WTC11 (cell line): ENCODE measurements around the gene CHRNA4. TPM values are rescaled to one million over a fixed set of nuclear protein-coding genes. Genes with fewer than 3 reads are reported as not detected.

ENCODE experiments used
- ATAC-seq: fragments of 200-7000 bp; cut with Tn5 transposase; 2 replicates; pipeline ENCODE4 v1.10.0; 2021; ENCODE audit warnings: mild to moderate bottlenecking, moderate library complexity
- CTCF ChIA-PET: fragments of 300-600 bp; sonication (Branson Sonifier 250); formaldehyde crosslinking; loops from one replicate; lab custom pipeline; 2021; ENCODE audit warnings: antibody characterized with exemption; lab: Charles Lee
- POLR2A ChIA-PET: fragments of 350-600 bp; sonication (Branson Sonifier 250); formaldehyde crosslinking; loops from one replicate; lab custom pipeline; 2021; ENCODE audit warnings: antibody characterized with exemption; lab: Charles Lee
- DNase-seq: peaks from one replicate; pipeline ENCODE4 v3.0.0; 2021; ENCODE audit warnings: low spot score
- H3K27ac Mint-ChIP-seq: 2 replicates; pipeline ENCODE4 v1.8.0; 2021; ENCODE audit warnings: mixed read lengths
- H3K27me3 Mint-ChIP-seq: 2 replicates; pipeline ENCODE4 v1.8.0; 2021; ENCODE audit warnings: low read depth, mild to moderate bottlenecking, moderate library complexity, mixed read lengths
- H3K36me3 Mint-ChIP-seq: 2 replicates; pipeline ENCODE4 v1.8.0; 2021; ENCODE audit warnings: mixed read lengths
- H3K4me1 Mint-ChIP-seq: 2 replicates; pipeline ENCODE4 v1.8.0; 2022; ENCODE audit warnings: mixed read lengths
- H3K4me3 Mint-ChIP-seq: 2 replicates; pipeline ENCODE4 v1.8.0; 2021; ENCODE audit warnings: mild to moderate bottlenecking, moderate library complexity, mixed read lengths
- H3K9me3 Mint-ChIP-seq: 2 replicates; pipeline ENCODE4 v1.8.0; 2021; ENCODE audit warnings: mixed read lengths
- ATF1 ChIP-seq: sonication (generic); formaldehyde crosslinking; IDR thresholded peaks from 2 replicates; pipeline ENCODE4 v1.8.1; 2023; ENCODE audit warnings: mild to moderate bottlenecking, moderate library complexity, missing genetic modification reagents
- ESRRA ChIP-seq: sonication (generic); formaldehyde crosslinking; IDR thresholded peaks from 2 replicates; pipeline ENCODE4 v1.8.1; 2022; ENCODE audit warnings: mild to moderate bottlenecking, missing genetic modification reagents, borderline replicate concordance
- FOXP1 ChIP-seq: sonication (generic); formaldehyde crosslinking; IDR thresholded peaks from 2 replicates; pipeline ENCODE4 v1.8.0; 2022; ENCODE audit warnings: missing genetic modification reagents, mild to moderate bottlenecking, moderate library complexity, borderline replicate concordance
- FOXP4 ChIP-seq: sonication (generic); formaldehyde crosslinking; IDR thresholded peaks from 2 replicates; pipeline ENCODE4 v1.8.0; 2022; ENCODE audit warnings: mild to moderate bottlenecking, missing genetic modification reagents
- IRF1 ChIP-seq: sonication (generic); formaldehyde crosslinking; IDR thresholded peaks from 2 replicates; pipeline ENCODE4 v1.8.0; 2023; ENCODE audit warnings: missing genetic modification reagents
- KAT7 ChIP-seq: sonication (generic); formaldehyde crosslinking; IDR thresholded peaks from 2 replicates; pipeline ENCODE4 v1.8.1; 2023; ENCODE audit warnings: missing genetic modification reagents, mild to moderate bottlenecking, borderline replicate concordance
- MXD4 ChIP-seq: fragments of 250-450 bp; sonication (Bioruptor Pico); IDR thresholded peaks from 2 replicates; pipeline ENCODE4 v1.8.0; 2021; ENCODE audit warnings: mild to moderate bottlenecking, moderate library complexity, borderline replicate concordance
- PRRX2 ChIP-seq: fragments of 250-450 bp; sonication (Bioruptor Pico); IDR thresholded peaks from 2 replicates; pipeline ENCODE4 v1.8.0; 2021; ENCODE audit warnings: mild to moderate bottlenecking
- SOX15 ChIP-seq: fragments of 250-450 bp; sonication (Bioruptor Pico); IDR thresholded peaks from 2 replicates; pipeline ENCODE4 v1.9.0; 2021; ENCODE audit warnings: mild to moderate bottlenecking
- STAT6 ChIP-seq: sonication (generic); formaldehyde crosslinking; conservative IDR thresholded peaks from 2 replicates; pipeline ENCODE4 v1.8.1; 2023; ENCODE audit warnings: mild to moderate bottlenecking, low read depth, missing genetic modification reagents, moderate library complexity
- TEAD4 ChIP-seq: sonication (generic); formaldehyde crosslinking; IDR thresholded peaks from 2 replicates; pipeline ENCODE4 v1.8.0; 2022; ENCODE audit warnings: mild to moderate bottlenecking, missing genetic modification reagents
- ZNF121 ChIP-seq: sonication (generic); formaldehyde crosslinking; IDR thresholded peaks from 2 replicates; pipeline ENCODE4 v1.8.0; 2023; ENCODE audit warnings: missing genetic modification reagents
- ZNF232 ChIP-seq: sonication (generic); formaldehyde crosslinking; IDR thresholded peaks from 2 replicates; pipeline ENCODE4 v1.8.0; 2022; ENCODE audit warnings: mild to moderate bottlenecking, missing genetic modification reagents
- ZNF317 ChIP-seq: sonication (generic); formaldehyde crosslinking; IDR thresholded peaks from 2 replicates; pipeline ENCODE4 v1.8.1; 2023; ENCODE audit warnings: low read depth, mild to moderate bottlenecking, moderate library complexity, missing genetic modification reagents, borderline replicate concordance
- ZNF671 ChIP-seq: fragments of 250-450 bp; sonication (Bioruptor Pico); IDR thresholded peaks from 2 replicates; pipeline ENCODE4 v1.8.0; 2021; ENCODE audit warnings: mild to moderate bottlenecking
- total RNA-seq: library from RNA; stranded (reverse); gene quantifications from 3 replicates; pipeline ENCODE4 v1.2.3, GENCODE V29; 2021
- TF ChIP-seq, protein P1 (sequence below): fragments of 250-450 bp; sonication (Bioruptor Pico); conservative IDR thresholded peaks from 2 replicates; pipeline ENCODE4 v1.9.0; 2021; ENCODE audit warnings: mild to moderate bottlenecking
- TF ChIP-seq, protein P2 (sequence below): fragments of 250-450 bp; sonication (Bioruptor Pico); IDR thresholded peaks from 2 replicates; pipeline ENCODE4 v1.8.0; 2021; ENCODE audit warnings: mild to moderate bottlenecking
- TF ChIP-seq, protein P3 (sequence below): sonication (generic); formaldehyde crosslinking; IDR thresholded peaks from 2 replicates; pipeline ENCODE4 v1.8.1; 2022; ENCODE audit warnings: mild to moderate bottlenecking, moderate library complexity, missing genetic modification reagents
- TF ChIP-seq, protein P4 (sequence below): fragments of 250-450 bp; sonication (Bioruptor Pico); IDR thresholded peaks from 2 replicates; pipeline ENCODE4 v1.9.0; 2021; ENCODE audit warnings: moderate library complexity, mild to moderate bottlenecking, inconsistent platforms, borderline replicate concordance
- TF ChIP-seq, protein P5 (sequence below): sonication (generic); formaldehyde crosslinking; IDR thresholded peaks from 2 replicates; pipeline ENCODE4 v1.8.1; 2022; ENCODE audit warnings: mild to moderate bottlenecking, missing genetic modification reagents, moderate library complexity, borderline replicate concordance

CHRNA4 gene
- total RNA-seq, 1 experiment from 2014 or later: 2.5 TPM

- TF ChIP-seq PRRX2 (CRISPR knock-in tag) (no peak), TEAD4 (no peak), KAT7 (no peak), ZNF671 (no peak), ZNF121 (CRISPR knock-in tag) (no peak)
- TF ChIP-seq, protein P1, sequence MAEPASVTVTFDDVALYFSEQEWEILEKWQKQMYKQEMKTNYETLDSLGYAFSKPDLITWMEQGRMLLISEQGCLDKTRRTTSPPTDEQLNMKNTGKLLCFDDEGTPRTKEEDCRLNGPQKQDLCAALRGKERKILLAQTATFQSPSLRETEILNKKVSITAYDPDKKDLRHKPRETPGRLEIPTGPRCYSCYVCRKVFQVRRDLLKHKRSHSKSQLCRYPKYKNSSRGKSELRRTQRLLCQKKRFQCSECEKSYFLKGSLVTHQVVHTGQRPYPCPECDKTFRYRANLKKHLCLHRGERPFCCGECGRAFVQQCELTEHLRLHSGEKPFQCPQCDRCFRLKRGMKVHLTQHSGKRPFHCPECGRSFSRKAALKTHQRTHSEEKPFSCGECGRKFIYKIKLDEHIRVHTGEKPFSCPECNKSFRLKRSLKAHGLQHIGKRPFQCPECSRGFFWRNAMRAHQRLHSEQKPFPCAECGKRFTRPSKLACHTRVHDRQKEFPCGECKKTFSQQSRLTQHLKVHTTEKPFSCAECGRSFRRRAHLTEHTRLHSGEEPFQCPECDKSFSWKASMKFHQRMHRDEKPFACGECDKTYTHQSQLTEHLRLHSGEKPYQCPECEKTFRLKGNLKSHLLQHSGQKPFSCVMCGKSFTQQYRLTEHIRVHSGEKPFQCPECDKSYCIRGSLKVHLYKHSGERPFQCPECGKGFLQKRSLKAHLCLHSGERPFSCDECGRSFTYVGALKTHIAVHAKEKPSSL: no peak
- ATAC-seq (no peak), DNase-seq (no peak)
- H3K4me3 Mint-ChIP-seq: no peak overlapping the region
- ChIA-PET CTCF (interaction anchor here (0.6 to 2.6 kb wide), 8 partner anchors 10 to 589 kb away, joined by 3 to 21 read pairs (median 4); no protein-coding TSS in a partner anchor), POLR2A (interaction anchor here (0.6 kb wide), 1 partner anchor 615 kb away, joined by 3 read pairs; no protein-coding TSS in a partner anchor)
- peaks cover 9% of the 10 kb centered on the region for H3K4me1 Mint-ChIP-seq
- no peaks in the 10 kb centered on the region for H3K36me3 Mint-ChIP-seq
- 0 out of 2 replicates have a peak, but pooled peaks cover under 1% of the 10 kb centered on the region for H3K27me3 Mint-ChIP-seq
- no peaks in the 10 kb centered on the region for H3K9me3 Mint-ChIP-seq
- no peak overlapping the region for H3K27ac Mint-ChIP-seq
These were observed 7.0 kb upstream of the CHRNA4 start for GRCh38 chr20:63368151-63368550.

DNA sequence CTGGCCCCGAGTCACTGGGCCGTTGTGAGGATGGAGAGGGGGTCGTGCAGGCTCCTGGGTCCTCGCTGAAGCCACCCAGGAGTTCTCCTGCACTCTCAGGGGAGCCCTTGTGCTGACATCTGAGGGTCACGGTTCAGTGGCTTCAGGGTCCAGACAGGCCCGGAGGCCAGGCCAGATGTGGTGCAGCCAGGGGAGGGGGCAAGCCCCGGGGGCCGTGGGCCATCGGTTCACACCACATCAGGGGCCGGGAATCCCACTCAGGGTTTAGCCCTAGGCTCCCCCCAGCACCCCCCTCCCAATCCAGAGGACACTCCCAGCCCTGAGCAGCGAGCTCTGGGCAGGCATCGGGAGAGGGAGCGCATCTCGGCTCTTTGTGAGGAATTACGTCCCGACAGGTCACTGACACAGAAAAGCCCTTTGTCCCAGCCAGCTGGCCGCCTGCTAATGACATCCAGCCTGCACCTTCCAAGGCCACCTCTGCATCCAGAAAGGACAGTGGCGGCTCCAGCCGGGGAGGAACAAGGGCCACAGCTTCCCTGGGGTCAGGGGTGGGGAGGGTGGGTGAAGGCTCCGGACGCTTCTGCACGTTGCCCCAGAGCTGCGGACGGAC is 6.4 kb upstream of the CHRNA4 start:
- TF ChIP-seq MXD4: no peak
- TF ChIP-seq, protein P2, sequence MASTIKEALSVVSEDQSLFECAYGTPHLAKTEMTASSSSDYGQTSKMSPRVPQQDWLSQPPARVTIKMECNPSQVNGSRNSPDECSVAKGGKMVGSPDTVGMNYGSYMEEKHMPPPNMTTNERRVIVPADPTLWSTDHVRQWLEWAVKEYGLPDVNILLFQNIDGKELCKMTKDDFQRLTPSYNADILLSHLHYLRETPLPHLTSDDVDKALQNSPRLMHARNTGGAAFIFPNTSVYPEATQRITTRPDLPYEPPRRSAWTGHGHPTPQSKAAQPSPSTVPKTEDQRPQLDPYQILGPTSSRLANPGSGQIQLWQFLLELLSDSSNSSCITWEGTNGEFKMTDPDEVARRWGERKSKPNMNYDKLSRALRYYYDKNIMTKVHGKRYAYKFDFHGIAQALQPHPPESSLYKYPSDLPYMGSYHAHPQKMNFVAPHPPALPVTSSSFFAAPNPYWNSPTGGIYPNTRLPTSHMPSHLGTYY (CRISPR knock-in tag): no peak
- no peak for TF ChIP-seq ATF1 (CRISPR knock-in tag)
- no peak for TF ChIP-seq FOXP4
- no peak for TF ChIP-seq STAT6 (CRISPR knock-in tag)
- TF ChIP-seq IRF1: no peak
- TF ChIP-seq, protein P3, sequence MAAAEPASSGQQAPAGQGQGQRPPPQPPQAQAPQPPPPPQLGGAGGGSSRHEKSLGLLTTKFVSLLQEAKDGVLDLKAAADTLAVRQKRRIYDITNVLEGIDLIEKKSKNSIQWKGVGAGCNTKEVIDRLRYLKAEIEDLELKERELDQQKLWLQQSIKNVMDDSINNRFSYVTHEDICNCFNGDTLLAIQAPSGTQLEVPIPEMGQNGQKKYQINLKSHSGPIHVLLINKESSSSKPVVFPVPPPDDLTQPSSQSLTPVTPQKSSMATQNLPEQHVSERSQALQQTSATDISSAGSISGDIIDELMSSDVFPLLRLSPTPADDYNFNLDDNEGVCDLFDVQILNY (CRISPR knock-in tag): no peak
- TF ChIP-seq ESRRA (CRISPR knock-in tag): no peak
- TF ChIP-seq SOX15 (CRISPR knock-in tag): no peak
- no peak for TF ChIP-seq FOXP1 (CRISPR knock-in tag)
- TF ChIP-seq, protein P4, sequence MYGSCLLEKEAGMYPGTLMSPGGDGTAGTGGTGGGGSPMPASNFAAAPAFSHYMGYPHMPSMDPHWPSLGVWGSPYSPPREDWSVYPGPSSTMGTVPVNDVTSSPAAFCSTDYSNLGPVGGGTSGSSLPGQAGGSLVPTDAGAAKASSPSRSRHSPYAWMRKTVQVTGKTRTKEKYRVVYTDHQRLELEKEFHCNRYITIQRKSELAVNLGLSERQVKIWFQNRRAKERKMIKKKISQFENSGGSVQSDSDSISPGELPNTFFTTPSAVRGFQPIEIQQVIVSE (CRISPR knock-in tag): no peak
- no peak for TF ChIP-seq TEAD4
- no peak for TF ChIP-seq ZNF317 (CRISPR knock-in tag)
- no peak for TF ChIP-seq ZNF121 (CRISPR knock-in tag)
- TF ChIP-seq ZNF232: no peak
- TF ChIP-seq, protein P5, sequence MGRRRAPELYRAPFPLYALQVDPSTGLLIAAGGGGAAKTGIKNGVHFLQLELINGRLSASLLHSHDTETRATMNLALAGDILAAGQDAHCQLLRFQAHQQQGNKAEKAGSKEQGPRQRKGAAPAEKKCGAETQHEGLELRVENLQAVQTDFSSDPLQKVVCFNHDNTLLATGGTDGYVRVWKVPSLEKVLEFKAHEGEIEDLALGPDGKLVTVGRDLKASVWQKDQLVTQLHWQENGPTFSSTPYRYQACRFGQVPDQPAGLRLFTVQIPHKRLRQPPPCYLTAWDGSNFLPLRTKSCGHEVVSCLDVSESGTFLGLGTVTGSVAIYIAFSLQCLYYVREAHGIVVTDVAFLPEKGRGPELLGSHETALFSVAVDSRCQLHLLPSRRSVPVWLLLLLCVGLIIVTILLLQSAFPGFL (CRISPR knock-in tag): no peak
- no peaks in the 10 kb centered on the region for H3K36me3 Mint-ChIP-seq
- H3K27ac Mint-ChIP-seq: no peak overlapping the region; the same call in 1 of the 2 replicates
- POLR2A ChIA-PET: interaction anchor here (0.6 kb wide), 1 partner anchor 615 kb away, joined by 3 read pairs; no protein-coding TSS in a partner anchor
- H3K4me1 Mint-ChIP-seq: peaks cover 13% of the 10 kb centered on the region
- peaks cover 6% of the 10 kb centered on the region for H3K27me3 Mint-ChIP-seq
- DNase-seq (no peak), ATAC-seq (no peak)
- H3K9me3 Mint-ChIP-seq: no peaks in the 10 kb centered on the region
- CTCF ChIA-PET: interaction anchor here (0.6 to 2.6 kb wide), 7 partner anchors 10 to 133 kb away, joined by 3 to 21 read pairs (median 4); no protein-coding TSS in a partner anchor
- H3K4me3 Mint-ChIP-seq: no peak overlapping the region
